Activated CD4-positive, CD25-positive, alpha-beta regulatory T cell treated with anti-CD3 and anti-CD28 coated beads, Interleukin-2, amount 50 U/mL, for 16 hours (primary cell): ENCODE data around the gene MYBBP1A.

Experiments used
- DNase-seq: peaks from one replicate; pipeline ENCODE4 v3.0.0-alpha.2; 2020; ENCODE audit warnings: low read depth, low spot score

MYBBP1A gene

DNA sequence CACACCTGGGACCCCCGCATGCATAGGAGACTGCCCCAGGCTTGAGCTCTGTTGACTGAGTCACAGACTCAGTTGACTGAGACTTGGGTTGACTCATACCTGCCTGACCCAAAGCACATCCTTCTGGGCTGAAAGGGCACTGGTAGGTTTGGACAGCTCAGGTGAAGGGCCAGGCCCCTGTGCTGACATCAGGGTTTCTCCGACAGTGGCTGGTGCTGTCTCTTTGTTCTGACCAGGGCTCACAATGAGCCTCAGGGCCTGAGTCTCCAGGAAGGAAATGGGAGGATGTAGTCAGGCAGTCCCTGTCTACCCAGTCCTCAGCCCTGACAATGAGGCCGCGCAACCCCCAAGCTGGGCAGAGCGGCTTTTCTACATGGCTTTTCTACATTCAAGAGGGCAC, 50.0 kb downstream of the MYBBP1A start:
- no peak for DNase-seq

DNA sequence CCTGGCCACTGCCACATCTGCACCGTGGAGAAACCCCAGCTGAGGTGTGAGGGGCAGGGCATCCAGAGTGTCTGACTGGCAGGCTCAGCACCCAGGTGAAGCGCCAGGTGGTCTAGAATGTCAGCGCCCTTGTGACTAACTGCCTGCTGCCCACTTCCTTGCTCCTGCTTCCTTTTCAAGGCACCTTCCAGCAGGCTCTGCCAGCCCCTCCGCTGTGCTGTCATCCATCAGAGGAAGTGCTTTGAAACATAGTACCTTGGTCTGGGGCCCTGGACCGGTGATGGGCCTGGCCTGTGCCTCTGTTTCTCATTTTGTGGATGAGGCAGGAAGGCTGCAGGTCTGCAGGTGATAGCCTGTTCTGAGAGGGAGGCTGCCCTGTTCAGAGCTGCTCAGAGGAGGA, 51.0 kb downstream of the MYBBP1A start:
- DNase-seq, result no peak

DNA sequence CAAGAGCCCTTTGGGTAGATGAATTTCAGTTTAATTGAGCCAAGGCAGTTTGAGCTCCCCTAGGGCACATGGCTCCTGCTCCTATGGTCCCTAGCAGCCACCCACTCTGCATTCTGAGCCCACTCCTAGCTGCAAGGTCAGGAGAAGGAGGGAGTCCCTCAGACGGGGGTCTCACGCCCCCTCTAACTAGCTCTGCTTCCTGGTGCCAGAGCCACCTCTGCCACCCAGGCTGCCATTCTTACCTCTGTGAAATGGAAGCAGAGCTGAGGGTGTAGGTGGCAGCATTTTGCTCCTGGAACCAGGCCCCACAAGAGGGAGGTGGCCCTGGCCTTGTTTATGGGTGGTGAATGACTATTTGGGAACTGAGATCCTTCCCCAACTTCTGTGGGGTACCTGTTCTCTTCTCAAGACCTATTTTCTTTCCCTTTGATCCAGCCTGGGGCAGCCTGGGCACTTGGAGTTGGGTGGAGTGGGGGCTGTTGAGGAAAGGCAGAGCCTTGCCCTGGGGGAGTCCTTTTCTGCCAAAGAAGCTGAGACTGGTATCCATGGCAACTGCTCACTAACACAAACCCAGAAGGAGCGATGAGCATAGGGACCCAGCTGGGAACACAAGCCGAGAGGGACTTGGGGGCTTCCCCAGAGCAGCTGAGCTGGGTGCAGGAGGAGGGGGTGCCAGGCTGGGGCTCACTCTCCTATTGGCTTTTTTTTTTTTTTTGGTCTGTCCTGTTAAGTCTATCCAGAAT, 51.7 kb downstream of the MYBBP1A start:
- DNase-seq, result no peak

DNA sequence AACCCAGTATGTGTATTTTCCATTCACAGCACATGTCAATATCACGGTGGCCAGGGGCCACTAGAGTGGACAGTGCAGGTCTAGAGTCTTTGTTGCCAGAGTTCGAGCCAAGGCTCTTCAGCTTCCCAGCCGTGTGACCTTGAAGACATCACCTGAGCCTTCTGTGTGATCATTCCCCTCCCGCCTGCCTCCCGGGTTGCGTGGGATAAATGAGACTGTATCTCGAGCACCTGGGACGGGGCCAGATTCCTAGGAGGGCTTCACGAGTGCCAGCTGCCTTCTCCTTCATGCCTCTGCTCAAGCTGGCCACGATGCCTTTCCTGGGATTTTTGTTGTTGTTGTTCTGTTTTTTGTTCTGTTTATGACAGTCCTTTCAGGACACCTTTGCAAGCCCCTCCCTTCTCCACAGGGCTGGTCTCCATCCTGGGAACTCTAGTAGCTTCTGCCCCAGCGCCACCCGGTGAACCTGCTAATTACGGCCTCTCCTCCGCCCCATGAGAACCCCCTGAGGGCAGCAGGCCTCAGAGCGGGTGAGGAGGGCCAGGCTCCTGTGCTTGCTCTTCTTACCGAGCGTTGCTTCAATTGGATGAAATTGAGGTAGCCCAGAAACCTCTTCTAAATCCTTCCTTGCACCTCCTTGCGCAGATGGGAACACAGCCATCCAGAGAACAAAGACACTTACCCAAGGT, 52.6 kb downstream of the MYBBP1A start:
- DNase-seq, result no peak

- DNase-seq, result no peak
These were observed 53.8 kb downstream of the MYBBP1A start for GRCh38 chr17:4501295-4501949.

DNA sequence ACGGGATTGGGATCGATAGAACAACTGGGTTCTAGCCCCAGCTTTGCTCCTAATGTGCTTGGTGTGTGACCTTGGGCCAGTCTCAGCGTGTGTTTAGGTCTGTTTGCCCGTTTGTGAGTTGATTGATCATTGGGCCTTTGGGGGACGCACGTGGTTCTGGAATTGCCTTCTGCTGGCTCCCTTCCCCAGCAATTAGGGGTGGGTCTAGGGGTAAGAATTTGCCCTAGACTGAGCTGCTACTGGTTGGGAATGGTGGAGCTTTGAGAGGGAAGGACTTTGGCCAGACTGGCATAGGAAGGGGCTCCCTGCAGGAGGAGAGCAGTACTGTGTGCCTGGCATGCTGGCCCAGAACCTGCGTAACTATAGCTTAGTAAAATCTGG, 55.0 kb downstream of the MYBBP1A start:
- DNase-seq, result no peak

GRCh38 chr17:4499431-4500190, 55.6 kb downstream of the MYBBP1A start:
- DNase-seq, result no peak

DNA sequence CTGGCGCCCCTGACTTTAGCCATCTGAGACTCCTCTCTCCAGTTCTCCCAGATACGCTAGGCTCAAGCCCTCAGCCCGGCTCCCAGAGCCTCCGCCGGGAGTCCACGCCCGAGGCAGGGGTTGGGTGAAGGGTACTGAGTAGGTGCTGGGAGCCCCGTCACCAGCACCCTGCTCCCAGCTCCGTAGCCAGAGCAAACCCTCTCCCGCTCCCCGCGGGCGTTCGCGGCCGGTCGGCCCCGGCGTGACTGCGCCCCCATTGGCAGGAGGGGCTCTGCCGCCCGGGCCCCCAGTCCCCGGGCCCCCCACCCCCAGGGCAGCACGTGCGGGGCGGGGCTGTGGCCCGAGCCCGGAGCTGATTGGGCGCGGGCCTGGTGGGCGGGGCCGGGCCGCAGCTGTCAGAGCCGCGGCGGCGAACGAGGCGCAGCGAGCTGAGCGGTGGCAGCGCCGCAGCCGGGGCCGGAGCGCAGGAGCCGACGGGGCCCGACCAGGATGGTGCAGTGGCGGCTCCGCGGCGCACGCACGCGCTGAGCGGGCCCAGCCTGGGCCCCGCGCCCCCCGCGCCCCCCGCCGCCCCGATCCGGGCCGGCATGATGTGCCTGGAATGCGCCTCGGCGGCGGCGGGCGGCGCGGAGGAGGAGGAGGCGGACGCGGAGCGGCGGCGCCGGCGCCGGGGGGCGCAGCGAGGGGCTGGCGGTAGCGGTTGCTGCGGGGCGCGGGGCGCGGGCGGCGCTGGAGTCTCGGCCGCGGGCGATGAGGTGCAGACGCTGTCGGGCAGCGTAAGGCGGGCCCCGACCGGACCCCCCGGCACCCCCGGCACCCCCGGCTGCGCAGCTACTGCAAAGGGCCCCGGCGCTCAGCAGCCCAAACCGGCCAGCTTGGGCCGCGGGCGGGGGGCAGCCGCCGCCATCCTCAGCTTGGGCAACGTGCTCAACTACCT, 56.5 kb downstream of the MYBBP1A start, which contains the start of gene SPNS2:
TSS of gene SPNS2 (plus strand) at position 421 of the 937 bp plus-strand sequence. CDS start at position 588, 167 bp downstream.
- DNase-seq, result no peak

DNA sequence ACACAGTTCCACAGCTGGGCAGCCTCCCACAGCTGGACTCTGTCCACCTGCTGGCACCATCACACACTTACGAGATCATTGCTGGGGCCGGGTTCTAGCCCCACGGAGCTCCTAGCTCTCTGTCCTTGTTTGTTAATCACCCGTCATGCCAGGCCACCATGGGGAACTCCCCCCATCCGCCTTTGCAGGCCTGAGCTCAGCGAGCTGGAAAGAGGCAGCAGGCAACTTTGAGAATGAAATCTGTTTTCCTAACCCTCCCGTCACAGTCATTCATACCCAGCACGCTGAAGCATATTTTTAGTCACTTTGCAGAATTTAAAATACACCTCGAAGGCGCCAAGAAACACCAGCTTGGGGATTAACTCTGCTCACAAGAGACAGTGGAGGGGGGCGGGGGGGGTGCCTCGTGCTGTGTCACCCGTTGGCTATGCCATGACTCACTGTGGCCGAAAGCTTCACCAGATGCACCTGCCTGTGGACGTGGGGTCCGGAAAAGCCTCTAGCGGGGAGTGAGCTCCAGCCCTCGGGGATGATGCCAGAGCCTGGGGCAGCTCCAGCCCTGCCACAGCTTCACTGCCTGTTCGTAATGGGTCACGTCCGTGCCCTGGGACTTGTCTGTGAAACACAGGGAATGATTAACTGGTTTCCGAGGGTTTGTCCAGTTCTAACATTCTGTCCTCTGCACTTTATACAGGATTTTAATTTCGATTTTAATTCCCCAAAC, 57.9 kb downstream of the MYBBP1A start:
- DNase-seq, result no peak

- no peak for DNase-seq
These were observed 62.2 kb downstream of the MYBBP1A start for GRCh38 chr17:4492721-4493561.

DNA sequence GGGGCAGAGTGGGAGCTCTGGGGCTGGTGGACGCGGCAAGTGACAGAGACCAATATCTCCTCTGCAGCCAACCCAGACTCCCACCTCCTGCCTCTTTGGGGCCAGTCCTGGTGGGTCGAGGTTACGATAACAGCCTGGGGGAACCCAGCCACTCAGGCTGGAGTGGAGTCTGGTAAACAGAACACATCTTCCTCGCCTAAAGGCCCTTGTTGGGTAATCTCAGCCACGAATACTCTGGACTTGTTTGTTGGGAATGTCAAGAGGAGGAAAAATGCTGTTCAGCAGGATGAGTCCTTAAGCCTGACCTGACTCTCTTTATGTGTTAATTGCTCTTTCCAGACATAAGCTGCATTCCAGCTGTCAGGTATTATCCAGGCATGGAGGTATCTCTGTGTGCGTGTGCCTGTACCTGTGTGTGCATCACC, 64.5 kb downstream of the MYBBP1A start:
- DNase-seq, result no peak

DNA sequence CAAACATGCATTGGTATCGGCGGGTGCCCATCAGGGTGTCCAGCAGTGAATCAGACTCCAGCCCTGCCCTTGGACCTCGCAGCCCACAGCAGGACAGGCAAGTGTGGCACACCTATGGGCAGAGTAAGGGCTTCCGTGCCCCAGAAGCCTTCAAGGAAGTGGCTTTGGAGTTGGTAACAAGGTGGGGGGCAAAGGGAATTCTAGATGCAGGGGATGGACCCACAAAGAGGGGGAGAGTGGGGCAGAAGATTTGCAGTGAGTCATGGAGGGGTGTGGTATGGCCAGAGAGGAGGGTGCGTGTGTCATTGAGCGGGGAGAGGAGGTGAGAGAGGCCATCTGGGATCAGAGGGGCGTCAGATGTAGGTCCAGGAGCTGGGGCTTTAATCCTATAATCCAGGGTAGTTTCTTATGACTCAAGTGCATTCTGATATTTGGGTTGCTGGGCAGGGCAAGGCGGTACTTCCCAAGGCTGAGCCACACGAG, 65.0 kb downstream of the MYBBP1A start:
- no peak for DNase-seq

GRCh38 chr17:4488989-4489595, 66.1 kb downstream of the MYBBP1A start:
- no peak for DNase-seq
